ENCODE results near the gene PANK2.
"Not testable (repeated sequence)": the region's sequence is repeated elsewhere in the genome, so short reads cannot be mapped to it uniquely, and the experiment has no call there.

The PANK2 gene

DNA sequence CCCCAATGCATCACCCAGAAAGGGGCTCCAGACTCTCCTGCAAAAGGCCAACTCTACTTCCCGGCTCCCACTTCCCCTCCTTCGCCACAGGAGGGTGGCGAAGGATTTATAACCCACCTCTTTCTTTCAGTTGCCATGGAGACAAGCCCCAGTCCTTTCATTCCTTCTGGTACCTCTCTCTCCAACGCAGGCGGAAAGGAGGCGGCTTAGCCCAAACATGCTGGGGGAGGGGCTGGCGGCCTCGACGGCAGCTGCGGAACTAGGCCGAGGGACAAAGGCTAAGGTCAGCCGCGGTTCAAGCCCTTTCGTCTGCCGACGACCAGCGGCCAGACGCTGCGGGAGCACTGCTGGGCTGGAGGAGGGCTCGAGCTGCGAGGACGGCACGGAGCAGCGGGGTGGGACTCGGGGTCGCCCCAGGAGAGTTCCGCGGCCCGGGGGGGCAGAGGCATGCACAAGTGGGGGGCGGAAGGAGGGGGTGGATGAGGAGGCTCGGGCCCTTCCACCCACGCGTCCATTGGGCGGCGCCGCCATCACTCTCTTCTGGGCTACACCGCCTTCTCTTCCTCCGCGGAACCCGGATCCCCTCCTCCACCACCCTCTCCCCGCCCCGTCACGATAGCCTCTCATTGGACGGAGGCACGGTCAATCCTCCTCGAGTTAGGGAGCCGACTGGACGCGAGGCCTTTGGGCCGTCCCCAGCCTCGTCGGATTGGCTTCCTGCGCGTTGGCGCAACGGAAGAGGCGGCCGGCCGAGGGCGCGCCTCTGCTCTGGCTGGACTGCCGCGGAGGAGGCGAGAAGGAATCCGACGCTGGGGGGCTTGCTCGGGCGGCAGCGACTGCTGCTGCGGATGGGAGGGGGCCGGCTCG is at the start of gene PANK2:
PANK2 (plus strand) TSS at position 766 of the 867 bp plus-strand sequence.
- Histone ChIP-seq H3K4me1 (ENCODE audit: control insufficient read depth in 2 of 2, insufficient read depth in 2 of 2, low read length in 2 of 2) (peaks cover 22 to 23% of the 10 kb centered on the region in 2 donors), H3K9ac (ENCODE audit: low read depth in 1 of 2, low read length in 2 of 2) (peak within 1 kb of the TSS; percentile 91 to 97), H3K27ac (ENCODE audit: low read depth in 2 of 2, low read length in 2 of 2) (peak within 1 kb of the TSS; percentile 88 to 91), H3K4me3 (ENCODE audit: low read length in 2 of 2) (peak within 1 kb of the TSS; percentile 91 to 95), H3K9me3 (ENCODE audit: control insufficient read depth in 2 of 2, low read length in 2 of 2) (no peaks in the 10 kb centered on the region), H3K27me3 (ENCODE audit: control insufficient read depth in 2 of 2, insufficient read depth in 2 of 2, low read length in 2 of 2) (no peaks in the 10 kb centered on the region), H3K36me3 (ENCODE audit: control insufficient read depth in 2 of 2, insufficient read depth in 2 of 2, low read length in 2 of 2) (no peaks in the 10 kb centered on the region)

DNA sequence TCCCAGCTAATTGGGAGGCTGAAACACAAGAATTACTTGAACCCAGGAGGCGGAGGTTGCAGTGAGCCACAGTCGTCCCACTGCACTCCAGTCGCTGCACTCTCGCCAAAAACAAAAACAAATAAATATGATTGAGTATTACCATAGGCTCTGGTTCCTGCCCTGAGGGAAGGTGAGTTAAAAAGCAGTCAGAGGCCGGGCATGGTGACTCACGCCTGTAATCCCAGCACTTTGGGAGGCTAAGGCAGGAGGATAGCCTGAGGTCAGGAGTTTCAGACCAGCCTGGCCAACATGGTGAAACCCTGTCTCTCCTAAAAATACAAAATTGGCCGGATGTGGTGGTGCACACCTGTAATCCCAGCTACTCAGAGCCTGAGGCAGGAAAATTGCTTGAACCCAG is 49.0 kb upstream of the PANK2 start:
- not testable (repeated sequence) for H3K9me3 ChIP-seq (ENCODE audit: control insufficient read depth in 2 of 2, low read length in 2 of 2); H3K27ac ChIP-seq (ENCODE audit: low read depth in 2 of 2, low read length in 2 of 2); H3K9ac ChIP-seq (ENCODE audit: low read depth in 1 of 2, low read length in 2 of 2); H3K36me3 ChIP-seq (ENCODE audit: control insufficient read depth in 2 of 2, insufficient read depth in 2 of 2, low read length in 2 of 2); H3K27me3 ChIP-seq (ENCODE audit: control insufficient read depth in 2 of 2, insufficient read depth in 2 of 2, low read length in 2 of 2); H3K4me3 ChIP-seq (ENCODE audit: low read length in 2 of 2)
- peaks cover 6 to 13% of the 10 kb centered on the region in 2 donors for H3K4me1 ChIP-seq (ENCODE audit: control insufficient read depth in 2 of 2, insufficient read depth in 2 of 2, low read length in 2 of 2)

DNA sequence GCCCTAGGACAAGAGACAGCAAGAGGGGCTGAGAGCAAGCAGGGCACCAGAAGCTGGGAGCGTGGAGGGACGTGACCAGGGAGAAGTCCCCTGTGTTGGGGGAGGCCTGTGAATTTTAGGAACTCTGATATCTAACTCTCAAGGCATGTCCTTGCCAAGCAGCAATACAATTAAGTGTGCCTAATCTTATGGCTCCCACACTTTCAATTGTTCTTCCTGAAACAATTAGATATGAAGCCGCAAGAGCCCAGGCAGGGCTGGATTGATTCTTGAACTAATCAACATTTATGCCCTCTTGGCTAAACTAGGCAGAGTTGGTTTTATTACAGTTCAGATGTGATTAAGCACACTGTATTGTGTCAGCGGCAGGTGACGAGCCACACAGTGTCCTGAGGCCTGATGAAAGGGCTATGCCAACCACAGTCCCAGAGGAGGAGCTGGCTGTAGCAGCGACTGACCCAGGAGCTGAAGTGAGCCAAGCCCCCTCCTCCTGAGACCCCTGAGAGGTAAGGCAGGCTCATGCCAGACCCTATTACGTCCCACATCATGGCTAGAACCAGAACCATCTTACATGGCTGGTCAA is 46.7 kb upstream of the PANK2 start:
- Histone ChIP-seq H3K4me1 (ENCODE audit: control insufficient read depth in 2 of 2, insufficient read depth in 2 of 2, low read length in 2 of 2) (peaks cover 18 to 23% of the 10 kb centered on the region in 2 donors), H3K9ac (ENCODE audit: low read depth in 1 of 2, low read length in 2 of 2) (peak overlapping the region; percentile 42 to 52), H3K9me3 (ENCODE audit: control insufficient read depth in 2 of 2, low read length in 2 of 2) (no peaks in the 10 kb centered on the region), H3K27me3 (ENCODE audit: control insufficient read depth in 2 of 2, insufficient read depth in 2 of 2, low read length in 2 of 2) (no peaks in the 10 kb centered on the region), H3K36me3 (ENCODE audit: control insufficient read depth in 2 of 2, insufficient read depth in 2 of 2, low read length in 2 of 2) (no peaks in the 10 kb centered on the region), H3K27ac (ENCODE audit: low read depth in 2 of 2, low read length in 2 of 2) (peak overlapping the region; percentile 73 to 78), H3K4me3 (ENCODE audit: low read length in 2 of 2) (peak overlapping the region; percentile 22 to 56)

DNA sequence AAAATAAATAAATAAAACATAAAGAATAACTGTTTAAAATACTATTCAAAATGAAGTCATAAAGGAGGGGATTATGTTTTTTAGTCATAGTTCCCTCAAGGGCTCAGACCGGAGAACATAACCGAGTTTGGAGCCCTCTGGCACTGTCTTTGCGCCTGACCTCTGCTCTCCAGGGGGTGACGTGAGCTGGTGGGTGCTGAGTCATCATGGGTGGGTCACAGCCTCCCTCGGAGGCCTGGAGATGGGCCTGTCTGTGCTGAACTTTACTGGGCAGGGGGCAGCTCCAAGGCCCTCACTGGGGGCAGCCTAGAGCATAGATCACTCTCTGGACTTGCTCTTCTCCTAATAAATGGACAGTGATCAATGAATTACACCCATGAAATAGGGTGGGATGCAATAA is 45.7 kb upstream of the PANK2 start:
- peaks cover 26 to 31% of the 10 kb centered on the region in 2 donors for H3K4me1 ChIP-seq (ENCODE audit: control insufficient read depth in 2 of 2, insufficient read depth in 2 of 2, low read length in 2 of 2)
- H3K9ac ChIP-seq (ENCODE audit: low read depth in 1 of 2, low read length in 2 of 2) = no peak overlapping the region
- H3K27ac ChIP-seq (ENCODE audit: low read depth in 2 of 2, low read length in 2 of 2) = no peak overlapping the region
- H3K9me3 ChIP-seq (ENCODE audit: control insufficient read depth in 2 of 2, low read length in 2 of 2) = no peaks in the 10 kb centered on the region
- no peaks in the 10 kb centered on the region for H3K36me3 ChIP-seq (ENCODE audit: control insufficient read depth in 2 of 2, insufficient read depth in 2 of 2, low read length in 2 of 2)
- no peaks in the 10 kb centered on the region for H3K27me3 ChIP-seq (ENCODE audit: control insufficient read depth in 2 of 2, insufficient read depth in 2 of 2, low read length in 2 of 2)
- no peak overlapping the region for H3K4me3 ChIP-seq (ENCODE audit: low read length in 2 of 2)

DNA sequence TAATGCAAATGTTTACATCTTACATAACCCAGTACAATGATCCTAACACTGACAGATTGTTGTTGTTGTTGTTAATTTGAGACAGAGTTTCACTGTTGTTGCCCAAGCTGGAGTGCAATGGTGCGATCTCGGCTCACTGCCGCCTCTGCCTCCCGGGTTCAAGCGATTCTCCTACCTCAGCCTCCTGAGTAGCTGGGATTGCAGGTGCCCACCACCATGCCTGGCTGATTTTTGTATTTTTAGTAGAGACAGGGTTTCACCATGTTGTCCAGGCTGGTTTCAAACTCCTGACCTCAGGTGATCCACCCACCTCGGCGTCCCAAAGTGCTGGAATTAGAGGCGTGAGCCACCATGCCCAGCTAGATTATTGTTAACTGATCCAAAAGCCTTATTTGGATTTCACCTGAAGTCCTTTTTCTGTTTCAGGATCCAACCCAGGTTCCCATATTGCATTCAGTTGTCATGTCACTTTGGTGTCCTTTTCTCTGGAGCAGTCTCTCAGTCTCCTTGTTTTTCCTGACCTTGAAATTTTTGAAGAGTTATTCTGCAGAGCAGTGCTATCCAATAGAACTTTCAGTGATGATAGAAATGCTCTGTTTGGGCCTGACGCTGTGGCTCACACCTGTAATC is 45.1 kb upstream of the PANK2 start:
- H3K9me3 ChIP-seq (ENCODE audit: control insufficient read depth in 2 of 2, low read length in 2 of 2); H3K27ac ChIP-seq (ENCODE audit: low read depth in 2 of 2, low read length in 2 of 2); H3K27me3 ChIP-seq (ENCODE audit: control insufficient read depth in 2 of 2, insufficient read depth in 2 of 2, low read length in 2 of 2); H3K9ac ChIP-seq (ENCODE audit: low read depth in 1 of 2, low read length in 2 of 2); H3K36me3 ChIP-seq (ENCODE audit: control insufficient read depth in 2 of 2, insufficient read depth in 2 of 2, low read length in 2 of 2): not testable (repeated sequence)
- Histone ChIP-seq H3K4me1 (ENCODE audit: control insufficient read depth in 2 of 2, insufficient read depth in 2 of 2, low read length in 2 of 2) (peaks cover 28 to 33% of the 10 kb centered on the region in 2 donors), H3K4me3 (ENCODE audit: low read length in 2 of 2) (peak overlapping the region in 1 of 2 donors; percentile 26)

DNA sequence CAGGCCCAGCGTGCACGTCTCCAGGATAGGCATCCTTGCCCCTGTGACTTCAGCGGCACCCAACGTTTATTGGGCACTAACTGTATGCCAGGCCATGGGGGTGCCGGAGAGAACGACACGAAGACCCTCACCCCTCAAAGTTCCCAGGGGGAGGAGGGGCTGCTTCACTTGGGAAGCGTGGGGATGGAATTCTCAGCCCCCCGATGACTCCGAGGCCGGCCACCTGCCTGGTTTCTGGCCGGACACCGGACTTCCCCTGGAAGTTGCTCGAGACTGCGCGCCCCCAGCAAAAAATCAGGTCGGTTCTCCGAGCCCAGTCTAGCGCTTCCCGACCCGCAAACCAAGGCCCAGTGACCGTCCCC is 42.8 kb upstream of the PANK2 start:
- Histone ChIP-seq H3K36me3 (ENCODE audit: control insufficient read depth in 2 of 2, insufficient read depth in 2 of 2, low read length in 2 of 2) (peaks cover 0 to 2% of the 10 kb centered on the region in 2 donors), H3K27me3 (ENCODE audit: control insufficient read depth in 2 of 2, insufficient read depth in 2 of 2, low read length in 2 of 2) (no peaks in the 10 kb centered on the region), H3K9ac (ENCODE audit: low read depth in 1 of 2, low read length in 2 of 2) (peak overlapping the region; percentile 94 to 100), H3K9me3 (ENCODE audit: control insufficient read depth in 2 of 2, low read length in 2 of 2) (no peaks in the 10 kb centered on the region), H3K4me1 (ENCODE audit: control insufficient read depth in 2 of 2, insufficient read depth in 2 of 2, low read length in 2 of 2) (peaks cover 28 to 33% of the 10 kb centered on the region in 2 donors), H3K27ac (ENCODE audit: low read depth in 2 of 2, low read length in 2 of 2) (peak overlapping the region; percentile 96 to 97), H3K4me3 (ENCODE audit: low read length in 2 of 2) (peak overlapping the region; percentile 78 to 96)

DNA sequence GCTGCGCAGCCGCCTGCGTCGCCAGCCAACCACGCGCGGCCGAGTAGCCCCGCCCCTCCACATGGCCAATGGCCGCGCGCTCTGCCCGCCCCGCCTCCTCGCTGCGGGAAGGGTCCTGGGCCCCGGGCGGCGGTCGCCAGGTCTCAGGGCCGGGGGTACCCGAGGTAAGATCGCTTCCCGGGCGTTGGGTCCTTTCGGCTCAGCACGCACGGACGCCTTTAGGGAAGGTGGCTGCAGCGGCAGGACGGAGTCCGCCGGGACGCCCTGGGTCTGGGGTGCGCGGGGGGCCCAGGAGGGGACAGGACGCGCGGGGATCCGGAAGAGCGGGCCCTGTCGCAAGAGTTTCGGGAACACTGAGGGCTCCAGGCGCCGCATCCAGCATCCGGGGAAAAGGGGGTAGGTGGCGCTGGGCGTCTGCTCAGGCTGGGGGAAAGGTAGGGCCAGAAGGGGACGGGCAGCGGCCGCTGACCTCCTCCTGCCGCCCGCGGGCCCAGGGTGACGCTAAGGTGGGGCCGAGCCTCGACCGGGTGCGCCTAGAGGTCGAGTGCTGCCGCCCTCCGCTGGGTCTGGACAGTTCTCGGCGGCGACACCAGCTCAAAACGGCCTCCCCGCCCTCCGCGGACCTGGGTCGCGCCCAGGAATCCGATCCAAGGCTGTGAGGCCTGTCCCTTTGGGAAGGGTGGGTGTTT is 42.3 kb upstream of the PANK2 start, which contains the start of gene MAVS:
MAVS (plus strand) TSS at position 95 of the 689 bp plus-strand sequence. CDS start 7,791 bp downstream, outside the sequence.
- H3K27ac ChIP-seq (ENCODE audit: low read depth in 2 of 2, low read length in 2 of 2) = peak within 1 kb of the TSS; percentile 96 to 97
- H3K9ac ChIP-seq (ENCODE audit: low read depth in 1 of 2, low read length in 2 of 2) = peak within 1 kb of the TSS; percentile 94 to 100
- peaks cover 28 to 33% of the 10 kb centered on the region in 2 donors for H3K4me1 ChIP-seq (ENCODE audit: control insufficient read depth in 2 of 2, insufficient read depth in 2 of 2, low read length in 2 of 2)
- no peaks in the 10 kb centered on the region for H3K27me3 ChIP-seq (ENCODE audit: control insufficient read depth in 2 of 2, insufficient read depth in 2 of 2, low read length in 2 of 2)
- no peaks in the 10 kb centered on the region for H3K9me3 ChIP-seq (ENCODE audit: control insufficient read depth in 2 of 2, low read length in 2 of 2)
- H3K4me3 ChIP-seq (ENCODE audit: low read length in 2 of 2) = peak within 1 kb of the TSS; percentile 78 to 96
- peaks cover 0 to 2% of the 10 kb centered on the region in 2 donors for H3K36me3 ChIP-seq (ENCODE audit: control insufficient read depth in 2 of 2, insufficient read depth in 2 of 2, low read length in 2 of 2)

DNA sequence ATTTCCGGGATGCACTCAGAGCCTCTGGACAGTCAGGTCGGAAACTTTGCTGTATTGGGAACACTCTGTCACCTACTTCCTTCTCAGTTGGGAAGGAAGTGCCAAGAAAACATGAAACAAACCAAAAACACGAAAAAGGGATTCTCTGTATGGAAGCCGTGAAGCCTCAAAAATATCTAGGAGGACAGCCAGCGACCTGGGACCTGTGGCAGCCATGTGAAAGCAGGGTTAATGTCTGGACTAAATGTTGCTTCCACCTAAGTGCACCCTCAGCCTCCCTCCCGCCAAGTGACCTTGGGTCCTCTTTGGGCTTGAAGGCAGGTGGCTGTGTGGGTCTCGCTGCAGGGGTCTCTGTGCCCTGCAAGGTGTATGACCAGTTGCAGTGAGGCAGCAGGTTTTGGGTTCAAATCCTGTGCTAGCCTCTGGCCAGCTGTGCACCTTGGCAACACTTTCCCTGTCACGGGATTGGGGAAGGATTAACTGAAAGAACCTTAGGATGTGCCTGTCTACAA is 41.7 kb upstream of the PANK2 start:
- Histone ChIP-seq H3K36me3 (ENCODE audit: control insufficient read depth in 2 of 2, insufficient read depth in 2 of 2, low read length in 2 of 2) (peaks cover 0 to 2% of the 10 kb centered on the region in 2 donors), H3K4me1 (ENCODE audit: control insufficient read depth in 2 of 2, insufficient read depth in 2 of 2, low read length in 2 of 2) (peaks cover 25 to 29% of the 10 kb centered on the region in 2 donors), H3K9me3 (ENCODE audit: control insufficient read depth in 2 of 2, low read length in 2 of 2) (no peaks in the 10 kb centered on the region), H3K27me3 (ENCODE audit: control insufficient read depth in 2 of 2, insufficient read depth in 2 of 2, low read length in 2 of 2) (no peaks in the 10 kb centered on the region), H3K9ac (ENCODE audit: low read depth in 1 of 2, low read length in 2 of 2) (peak overlapping the region; percentile 94 to 100), H3K4me3 (ENCODE audit: low read length in 2 of 2) (peak overlapping the region; percentile 78 to 96), H3K27ac (ENCODE audit: low read depth in 2 of 2, low read length in 2 of 2) (peak overlapping the region; percentile 96 to 97)

DNA sequence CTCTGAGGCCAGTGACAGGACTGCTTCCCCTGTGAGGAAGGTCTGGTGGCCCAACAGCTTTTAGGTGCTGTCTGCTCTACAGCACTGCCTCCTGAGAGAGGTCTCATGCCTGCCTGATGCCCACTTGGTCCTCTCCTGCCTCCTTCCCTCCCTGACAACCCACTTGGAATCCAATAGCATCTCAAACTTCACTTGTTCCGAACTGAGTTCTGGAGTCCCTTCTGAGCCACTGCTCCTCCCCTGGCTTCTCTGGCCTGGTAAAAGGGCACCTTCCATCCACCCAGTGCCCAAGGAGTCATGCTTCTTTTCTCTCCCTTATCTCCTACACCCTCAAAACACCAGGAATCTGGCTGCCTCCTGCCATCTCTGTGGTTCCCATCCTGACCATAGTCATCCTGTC is 40.6 kb upstream of the PANK2 start:
- Histone ChIP-seq H3K27me3 (ENCODE audit: control insufficient read depth in 2 of 2, insufficient read depth in 2 of 2, low read length in 2 of 2) (no peaks in the 10 kb centered on the region), H3K36me3 (ENCODE audit: control insufficient read depth in 2 of 2, insufficient read depth in 2 of 2, low read length in 2 of 2) (peaks cover 0 to 2% of the 10 kb centered on the region in 2 donors), H3K27ac (ENCODE audit: low read depth in 2 of 2, low read length in 2 of 2) (no peak overlapping the region), H3K9me3 (ENCODE audit: control insufficient read depth in 2 of 2, low read length in 2 of 2) (no peaks in the 10 kb centered on the region), H3K4me1 (ENCODE audit: control insufficient read depth in 2 of 2, insufficient read depth in 2 of 2, low read length in 2 of 2) (peaks cover 22 to 24% of the 10 kb centered on the region in 2 donors), H3K4me3 (ENCODE audit: low read length in 2 of 2) (no peak overlapping the region), H3K9ac (ENCODE audit: low read depth in 1 of 2, low read length in 2 of 2) (peak overlapping the region in 1 of 2 donors; percentile 30)
